Caco-2 (cell line): ENCODE results near the gene TFAP2A. TPM values are rescaled to one million over a fixed set of nuclear protein-coding genes. Genes with fewer than 3 reads are reported as not detected.

ENCODE experiments used
- BruUV-seq: library from RNA; stranded (reverse); fragments of 400-500 nt; replicated peaks from 2 replicates; lab custom pipeline; 2021; lab: Mats Ljungman, UMichigan
- CTCF ChIA-PET: fragments of 300-600 bp; sonication (Branson Sonifier 250); formaldehyde crosslinking; loops from one replicate; lab custom pipeline; 2022; ENCODE audit warnings: antibody characterized with exemption; lab: Charles Lee
- POLR2A ChIA-PET: fragments of 300-600 bp; sonication (Branson Sonifier 250); formaldehyde crosslinking; loops from one replicate; lab custom pipeline; 2022; ENCODE audit warnings: antibody characterized with exemption; lab: Charles Lee
- DNase-seq, 2 experiments: peaks; one replicate each; pipeline versions ENCODE4 v3.0.0 to v3.0.0-alpha.2; 2020 to 2022
- H3K27me3 ChIP-seq: replicated peaks from 2 replicates; pipeline ENCODE4 v1.6.0; 2011; ENCODE audit warnings: low read length; ENCODE audit not compliant: control insufficient read depth, insufficient read depth
- H3K36me3 ChIP-seq: 2 replicates; pipeline ENCODE4 v1.5.1; 2011; ENCODE audit warnings: low read length; ENCODE audit not compliant: control insufficient read depth, insufficient read depth
- H3K4me1 ChIP-seq: fragments of 250-450 bp; sonication (Bioruptor Pico); 2 replicates; pipeline ENCODE4 v1.5.1; 2020; ENCODE audit warnings: mild to moderate bottlenecking
- H3K4me3 ChIP-seq: 2 replicates; pipeline ENCODE4 v1.5.1; 2011; ENCODE audit warnings: low read depth, mild to moderate bottlenecking, control low read depth, low read length
- H3K9me3 ChIP-seq: fragments of 250-450 bp; sonication (Bioruptor Pico); 2 replicates; pipeline ENCODE4 v1.5.1; 2020; ENCODE audit warnings: mild to moderate bottlenecking, moderate library complexity
- H3K27ac Mint-ChIP-seq: one replicate; pipeline ENCODE4 v1.8.0; 2022; ENCODE audit warnings: mixed read lengths; ENCODE audit not compliant: unreplicated experiment
- H3K27me3 Mint-ChIP-seq: one replicate; pipeline ENCODE4 v1.8.0; 2022; ENCODE audit warnings: mixed read lengths; ENCODE audit not compliant: insufficient read depth, unreplicated experiment
- H3K36me3 Mint-ChIP-seq: one replicate; pipeline ENCODE4 v1.8.0; 2022; ENCODE audit warnings: mild to moderate bottlenecking, mixed read lengths; ENCODE audit not compliant: insufficient read depth, unreplicated experiment
- H3K4me1 Mint-ChIP-seq: one replicate; pipeline ENCODE4 v1.8.0; 2022; ENCODE audit warnings: low read depth, mixed read lengths; ENCODE audit not compliant: unreplicated experiment
- H3K4me3 Mint-ChIP-seq: one replicate; pipeline ENCODE4 v1.8.0; 2022; ENCODE audit warnings: mild to moderate bottlenecking, moderate library complexity, mixed read lengths; ENCODE audit not compliant: unreplicated experiment
- H3K9me3 Mint-ChIP-seq: one replicate; pipeline ENCODE4 v1.8.0; 2022; ENCODE audit warnings: mixed read lengths; ENCODE audit not compliant: unreplicated experiment
- CTCF ChIP-seq, 2 experiments: fragments of 200-600 bp in 1 of 2; IDR thresholded peaks; 1 replicate in 1 of 2; 2 replicates in 1 of 2; pipeline versions ENCODE4 v1.5.1 to v1.8.0; 2011 to 2022; ENCODE audit warnings: antibody characterized with exemption in 1 of 2, control low read depth in 1 of 2, inconsistent platforms in 1 of 2, low read depth in 1 of 2, low read length in 1 of 2, mild to moderate bottlenecking in 1 of 2, moderate library complexity in 1 of 2; ENCODE audit not compliant: insufficient read depth in 1 of 2, severe bottlenecking in 1 of 2, unreplicated experiment in 1 of 2
- intact Hi-C: fragments of 100-400 bp; cut with micrococcal nuclease; formaldehyde crosslinking; loops from one replicate; pipeline ENCODE4 v1.10.0; 2022; ENCODE audit not compliant: unreplicated experiment
- total RNA-seq: library from RNA; stranded (reverse); gene quantifications from 2 replicates; pipeline ENCODE4 v1.2.3, GENCODE V29; 2022

Gene TFAP2A
- total RNA-seq, 1 experiment from 2014 or later, result 6.3 TPM

- H3K4me3 Mint-ChIP-seq, result no peak overlapping the region
- POLR2A ChIA-PET, result no interaction called here
- peaks cover 14% of the 10 kb centered on the region for H3K4me1 Mint-ChIP-seq
- H3K27me3 ChIP-seq, result no peaks in the 10 kb centered on the region
- CTCF ChIA-PET, result no interaction called here
- no peaks in the 10 kb centered on the region for H3K9me3 ChIP-seq
- no peaks in the 10 kb centered on the region for H3K36me3 ChIP-seq
- no peak overlapping the region for H3K4me3 ChIP-seq
- BruUV-seq, result no TSS peak
- no peak overlapping the region for H3K27ac Mint-ChIP-seq
- H3K36me3 Mint-ChIP-seq, result peaks cover 45% of the 10 kb centered on the region
- H3K9me3 Mint-ChIP-seq, result no peaks in the 10 kb centered on the region
- peaks cover 2% of the 10 kb centered on the region for H3K27me3 Mint-ChIP-seq
- peaks cover 8% of the 10 kb centered on the region; the same call in 1 of the 2 replicates for H3K4me1 ChIP-seq
- intact Hi-C loops, result loop anchor here (10.0 kb wide), 1 partner anchor 864 kb away; no protein-coding TSS in a partner anchor
- TF ChIP-seq CTCF (IDR thresholded peaks at IDR 0.05; ENCODE audit: insufficient read depth in 1 of 2, low read depth in 1 of 2, low read length in 1 of 2, severe bottlenecking in 1 of 2, unreplicated experiment in 1 of 2), result no peak
- DNase-seq, result no peak
These were observed 5.6 kb downstream of the TFAP2A start for GRCh38 chr6:10409233-10409721.

GRCh38 chr6:10408457-10408856, 6.4 kb downstream of the TFAP2A start:
- H3K4me3 ChIP-seq, result no peak overlapping the region
- peaks cover 45% of the 10 kb centered on the region for H3K36me3 Mint-ChIP-seq

GRCh38 chr6:10407674-10408054, 7.2 kb downstream of the TFAP2A start:
- CTCF ChIA-PET, result no interaction called here
- no peak overlapping the region for H3K4me3 Mint-ChIP-seq
- Histone ChIP-seq H3K9me3 (no peaks in the 10 kb centered on the region), H3K27me3 (no peaks in the 10 kb centered on the region), H3K4me1 (peaks cover 14% of the 10 kb centered on the region; the same call in 1 of the 2 replicates), H3K4me3 (no peak overlapping the region), H3K36me3 (no peaks in the 10 kb centered on the region)
- peaks cover 42% of the 10 kb centered on the region for H3K36me3 Mint-ChIP-seq
- no peak for TF ChIP-seq CTCF (IDR thresholded peaks at IDR 0.05; ENCODE audit: insufficient read depth in 1 of 2, low read depth in 1 of 2, low read length in 1 of 2, severe bottlenecking in 1 of 2, unreplicated experiment in 1 of 2)
- POLR2A ChIA-PET, result no interaction called here
- H3K4me1 Mint-ChIP-seq, result peaks cover 15% of the 10 kb centered on the region
- H3K27me3 Mint-ChIP-seq, result peaks cover 2% of the 10 kb centered on the region
- no peaks in the 10 kb centered on the region for H3K9me3 Mint-ChIP-seq
- intact Hi-C loops, result loop anchor here (10.0 kb wide), 1 partner anchor 863 kb away; no protein-coding TSS in a partner anchor
- H3K27ac Mint-ChIP-seq, result no peak overlapping the region
- no peak for DNase-seq
- BruUV-seq, result no TSS peak

More at GRCh38 chr6:10408457-10408856, 6.4 kb downstream of the TFAP2A start:
- no peak overlapping the region for H3K4me3 Mint-ChIP-seq
- Histone ChIP-seq H3K4me1 (peaks cover 8% of the 10 kb centered on the region; the same call in 1 of the 2 replicates), H3K27me3 (no peaks in the 10 kb centered on the region), H3K9me3 (no peaks in the 10 kb centered on the region), H3K36me3 (no peaks in the 10 kb centered on the region)
- ChIA-PET CTCF (no interaction called here), POLR2A (no interaction called here)
- intact Hi-C loops, result loop anchor here (10.0 kb wide), 1 partner anchor 864 kb away; no protein-coding TSS in a partner anchor
- BruUV-seq, result no TSS peak
- H3K27ac Mint-ChIP-seq, result no peak overlapping the region
- TF ChIP-seq CTCF (IDR thresholded peaks at IDR 0.05; ENCODE audit: insufficient read depth in 1 of 2, low read depth in 1 of 2, low read length in 1 of 2, severe bottlenecking in 1 of 2, unreplicated experiment in 1 of 2), result no peak
- no peak for DNase-seq
- H3K27me3 Mint-ChIP-seq, result peaks cover 2% of the 10 kb centered on the region
- no peaks in the 10 kb centered on the region for H3K9me3 Mint-ChIP-seq
- H3K4me1 Mint-ChIP-seq, result peaks cover 14% of the 10 kb centered on the region
